Natural killer cell (primary cell): ENCODE measurements around the gene ADCY5. TPM values are rescaled to one million over a fixed set of nuclear protein-coding genes. Genes with fewer than 3 reads are reported as not detected.

Experiments used
- ATAC-seq, 3 donors: fragments of 150-1000 bp in 2 of 3; fragments of 200-7000 bp in 1 of 3; cut with Tn5 transposase; 1 replicate in 1 of 3; 2 replicates in 2 of 3; pipeline ENCODE4 v1.10.0; 2021; ENCODE audit warnings: mild to moderate bottlenecking in 2 of 3, moderate library complexity in 2 of 3
- DNase-seq, 2 donors: peaks; one replicate each; pipeline versions ENCODE4 v3.0.0 to v3.0.0-alpha.2; 2013 to 2021; ENCODE audit warnings: mixed read lengths in 1 of 2
- H3K27ac ChIP-seq: one replicate; pipeline ENCODE4 v1.5.1; 2013; ENCODE audit warnings: mild to moderate bottlenecking, low read length
- H3K27me3 ChIP-seq: one replicate; pipeline ENCODE4 v1.6.1; 2013; ENCODE audit warnings: low read length; ENCODE audit not compliant: control insufficient read depth, insufficient read depth
- H3K36me3 ChIP-seq: one replicate; pipeline ENCODE4 v1.6.1; 2013; ENCODE audit warnings: low read length; ENCODE audit not compliant: control insufficient read depth, insufficient read depth
- H3K4me1 ChIP-seq: one replicate; pipeline ENCODE4 v1.6.1; 2013; ENCODE audit warnings: low read length; ENCODE audit not compliant: control insufficient read depth, insufficient read depth
- H3K4me3 ChIP-seq: one replicate; pipeline ENCODE4 v1.5.1; 2013; ENCODE audit warnings: low read length
- H3K9me3 ChIP-seq: one replicate; pipeline ENCODE4 v1.6.1; 2013; ENCODE audit warnings: low read length; ENCODE audit not compliant: control insufficient read depth, insufficient read depth
- H3K27ac Mint-ChIP-seq, 2 donors: one replicate each; pipeline ENCODE4 v1.8.0; 2022; ENCODE audit warnings: mild to moderate bottlenecking in 2 of 2, mixed read lengths in 2 of 2, moderate library complexity in 1 of 2
- H3K27me3 Mint-ChIP-seq, 2 donors: one replicate each; pipeline ENCODE4 v1.8.0; 2022; ENCODE audit warnings: low read depth in 2 of 2, mixed read lengths in 2 of 2
- H3K36me3 Mint-ChIP-seq: one replicate; pipeline ENCODE4 v1.8.0; 2022; ENCODE audit warnings: mixed read lengths
- H3K4me1 Mint-ChIP-seq, 2 donors: one replicate each; pipeline ENCODE4 v1.8.0; 2022; ENCODE audit warnings: mixed read lengths in 2 of 2
- H3K4me3 Mint-ChIP-seq: one replicate; pipeline ENCODE4 v1.8.0; 2022; ENCODE audit warnings: mild to moderate bottlenecking, moderate library complexity, mixed read lengths
- H3K9me3 Mint-ChIP-seq, 2 donors: one replicate each; pipeline ENCODE4 v1.8.0; 2022; ENCODE audit warnings: mixed read lengths in 2 of 2
- CTCF ChIP-seq: fragments of 200-600 bp; IDR thresholded peaks from one replicate; pipeline ENCODE4 v1.8.0; 2022; ENCODE audit warnings: antibody characterized with exemption
- WGBS: methylation state at CpG from one replicate; pipeline ENCODE4 v1.1.7; 2013; ENCODE audit warnings: missing lambda C conversion rate; ENCODE audit not compliant: insufficient coverage; 5-methylcytosine and 5-hydroxymethylcytosine counted together
- intact Hi-C: fragments of 100-400 bp; cut with micrococcal nuclease; formaldehyde crosslinking; loops from one replicate; pipeline ENCODE4 v1.14.2; 2022
- total RNA-seq, 4 donors: library from RNA; stranded (reverse); fragments of 120-200 nt in 1 of 4; gene quantifications; one replicate each; pipeline versions ENCODE4 v1.2.3 to v1.2.4, GENCODE V29; 2013 to 2022

ADCY5 gene
- total RNA-seq, 3 donors from 2014 or later (not counting 1 experiment from before 2014, with no cell fraction given), result not detected

GRCh38 chr3:123371426-123371825 lies 77.5 kb downstream of the ADCY5 start:
- Histone ChIP-seq H3K27me3 (no peaks in the 10 kb centered on the region), H3K9me3 (no peaks in the 10 kb centered on the region), H3K36me3 (no peaks in the 10 kb centered on the region), H3K27ac (no peak overlapping the region), H3K4me1 (no peaks in the 10 kb centered on the region), H3K4me3 (no peak overlapping the region)
- 86% methylated on average over 10 of the region's 10 CpGs for WGBS
- ATAC-seq, result no peak
- no peaks in the 10 kb centered on the region for H3K9me3 Mint-ChIP-seq
- no peak for DNase-seq
- H3K36me3 Mint-ChIP-seq, result no peaks in the 10 kb centered on the region
- intact Hi-C loops, result no loop called here
- H3K4me1 Mint-ChIP-seq, result no peaks in the 10 kb centered on the region
- no peaks in the 10 kb centered on the region for H3K27me3 Mint-ChIP-seq
- H3K4me3 Mint-ChIP-seq, result no peak overlapping the region
- no peak overlapping the region for H3K27ac Mint-ChIP-seq
- TF ChIP-seq CTCF, result no peak

GRCh38 chr3:123370819-123371218 lies 78.1 kb downstream of the ADCY5 start:
- no peaks in the 10 kb centered on the region for H3K27me3 ChIP-seq
- Mint-ChIP-seq H3K4me3 (no peak overlapping the region), H3K4me1 (no peaks in the 10 kb centered on the region), H3K9me3 (no peaks in the 10 kb centered on the region), H3K27ac (no peak overlapping the region), H3K36me3 (no peaks in the 10 kb centered on the region), H3K27me3 (no peaks in the 10 kb centered on the region)
- 89% methylated on average over 4 of the region's 7 CpGs for WGBS
- H3K4me1 ChIP-seq, result no peaks in the 10 kb centered on the region
- no peak for DNase-seq
- no peaks in the 10 kb centered on the region for H3K36me3 ChIP-seq
- TF ChIP-seq CTCF, result no peak
- intact Hi-C loops, result no loop called here
- ATAC-seq, result no peak
- H3K9me3 ChIP-seq, result no peaks in the 10 kb centered on the region
- H3K4me3 ChIP-seq, result no peak overlapping the region
- H3K27ac ChIP-seq, result no peak overlapping the region

GRCh38 chr3:123369085-123369484 lies 79.8 kb downstream of the ADCY5 start:
- no peaks in the 10 kb centered on the region for H3K9me3 Mint-ChIP-seq

More at GRCh38 chr3:123369085-123369484, 79.8 kb downstream of the ADCY5 start:
- Histone ChIP-seq H3K27me3 (no peaks in the 10 kb centered on the region), H3K9me3 (no peaks in the 10 kb centered on the region), H3K36me3 (no peaks in the 10 kb centered on the region), H3K4me3 (no peak overlapping the region), H3K4me1 (no peaks in the 10 kb centered on the region), H3K27ac (no peak overlapping the region)
- Mint-ChIP-seq H3K4me1 (no peaks in the 10 kb centered on the region), H3K27me3 (peaks cover 0 to 7% of the 10 kb centered on the region in 2 donors), H3K4me3 (no peak overlapping the region), H3K36me3 (no peaks in the 10 kb centered on the region), H3K27ac (no peak overlapping the region)
- DNase-seq, result no peak
- intact Hi-C loops, result no loop called here
- TF ChIP-seq CTCF, result no peak
- WGBS, result 98% methylated on average over 3 of the region's 3 CpGs
- no peak for ATAC-seq
